Suprapubic skin (tissue), 3 donors: ENCODE data around the gene ARID5B.

Source experiments
- POLR2A ChIP-seq, 2 donors: fragments of 450-650 bp; IDR thresholded peaks; one replicate each; pipeline ENCODE4 v1.6.1; 2017; ENCODE audit warnings: antibody characterized with exemption in 2 of 2, mild to moderate bottlenecking in 2 of 2, moderate library complexity in 2 of 2
- TF ChIP-seq, protein P1 (sequence below), 2 donors: fragments of 200-600 bp in 1 of 2; fragments of 450-650 bp in 1 of 2; sonication (generic) in 1 of 2; IDR thresholded peaks; one replicate each; pipeline ENCODE4 v1.5.1; 2016 to 2019; ENCODE audit warnings: antibody characterized with exemption in 2 of 2, mild to moderate bottlenecking in 1 of 2, moderate library complexity in 1 of 2

DNA sequence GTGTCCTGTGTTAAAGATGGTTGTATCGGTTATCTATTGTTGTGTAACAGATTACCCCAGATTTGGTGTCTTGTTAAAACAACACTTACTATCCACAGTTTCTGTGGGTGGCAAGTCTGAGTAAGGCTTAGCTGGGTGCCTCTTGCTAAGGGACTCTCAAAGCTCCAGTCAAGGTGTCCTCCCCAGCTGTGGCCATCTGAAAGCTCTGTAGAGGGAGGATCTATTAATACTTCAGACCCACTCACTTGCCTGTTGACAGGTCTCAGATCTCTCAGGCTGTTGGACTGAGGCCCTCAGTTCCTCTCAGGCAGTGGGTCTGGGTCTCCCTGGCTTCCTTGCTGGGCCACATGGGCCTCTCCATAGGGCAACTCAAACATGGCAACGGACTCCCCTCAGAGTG is 19.6 kb downstream of the ARID5B start:
- no peak for TF ChIP-seq POLR2A (IDR thresholded peaks at IDR 0.05)
- TF ChIP-seq, protein P1, sequence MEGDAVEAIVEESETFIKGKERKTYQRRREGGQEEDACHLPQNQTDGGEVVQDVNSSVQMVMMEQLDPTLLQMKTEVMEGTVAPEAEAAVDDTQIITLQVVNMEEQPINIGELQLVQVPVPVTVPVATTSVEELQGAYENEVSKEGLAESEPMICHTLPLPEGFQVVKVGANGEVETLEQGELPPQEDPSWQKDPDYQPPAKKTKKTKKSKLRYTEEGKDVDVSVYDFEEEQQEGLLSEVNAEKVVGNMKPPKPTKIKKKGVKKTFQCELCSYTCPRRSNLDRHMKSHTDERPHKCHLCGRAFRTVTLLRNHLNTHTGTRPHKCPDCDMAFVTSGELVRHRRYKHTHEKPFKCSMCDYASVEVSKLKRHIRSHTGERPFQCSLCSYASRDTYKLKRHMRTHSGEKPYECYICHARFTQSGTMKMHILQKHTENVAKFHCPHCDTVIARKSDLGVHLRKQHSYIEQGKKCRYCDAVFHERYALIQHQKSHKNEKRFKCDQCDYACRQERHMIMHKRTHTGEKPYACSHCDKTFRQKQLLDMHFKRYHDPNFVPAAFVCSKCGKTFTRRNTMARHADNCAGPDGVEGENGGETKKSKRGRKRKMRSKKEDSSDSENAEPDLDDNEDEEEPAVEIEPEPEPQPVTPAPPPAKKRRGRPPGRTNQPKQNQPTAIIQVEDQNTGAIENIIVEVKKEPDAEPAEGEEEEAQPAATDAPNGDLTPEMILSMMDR (IDR thresholded peaks at IDR 0.05) = no peak
